Middle frontal gyrus (tissue), 1 donor: ENCODE data around the gene POR.
"Not testable (repeated sequence)": the region's sequence is repeated elsewhere in the genome, so short reads cannot be mapped to it uniquely, and the experiment has no call there.

ENCODE experiments used
- DNase-seq: peaks from one replicate; pipeline ENCODE4 v3.0.0-alpha.2; 2015; ENCODE audit warnings: low spot score; ENCODE audit errors: extremely low spot score

The POR gene

GRCh38 chr7:76016191-76016947, 101.4 kb downstream of the POR start:
- no peak for DNase-seq

DNA sequence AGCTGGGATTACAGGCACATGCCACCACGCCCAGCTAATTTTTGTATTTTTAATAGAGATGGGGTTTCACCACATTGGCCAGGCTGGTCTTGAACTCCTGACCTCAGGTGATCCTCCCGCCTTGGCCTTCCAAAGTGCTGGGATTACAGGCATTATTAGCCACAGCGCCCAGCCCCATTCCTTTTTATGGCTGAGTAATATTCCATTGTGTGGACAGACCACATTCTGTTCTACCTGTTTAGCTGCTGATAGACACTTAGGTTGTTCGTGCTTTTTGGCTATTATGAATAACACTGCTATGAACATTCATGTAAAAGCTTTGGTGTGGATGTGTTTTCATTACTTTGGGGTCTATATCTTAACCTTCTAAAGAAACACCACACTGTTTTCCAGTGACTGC, 103.6 kb downstream of the POR start:
- not testable (repeated sequence) for DNase-seq

GRCh38 chr7:76020031-76020714, 105.2 kb downstream of the POR start:
- peak; percentile 57 for DNase-seq

DNA sequence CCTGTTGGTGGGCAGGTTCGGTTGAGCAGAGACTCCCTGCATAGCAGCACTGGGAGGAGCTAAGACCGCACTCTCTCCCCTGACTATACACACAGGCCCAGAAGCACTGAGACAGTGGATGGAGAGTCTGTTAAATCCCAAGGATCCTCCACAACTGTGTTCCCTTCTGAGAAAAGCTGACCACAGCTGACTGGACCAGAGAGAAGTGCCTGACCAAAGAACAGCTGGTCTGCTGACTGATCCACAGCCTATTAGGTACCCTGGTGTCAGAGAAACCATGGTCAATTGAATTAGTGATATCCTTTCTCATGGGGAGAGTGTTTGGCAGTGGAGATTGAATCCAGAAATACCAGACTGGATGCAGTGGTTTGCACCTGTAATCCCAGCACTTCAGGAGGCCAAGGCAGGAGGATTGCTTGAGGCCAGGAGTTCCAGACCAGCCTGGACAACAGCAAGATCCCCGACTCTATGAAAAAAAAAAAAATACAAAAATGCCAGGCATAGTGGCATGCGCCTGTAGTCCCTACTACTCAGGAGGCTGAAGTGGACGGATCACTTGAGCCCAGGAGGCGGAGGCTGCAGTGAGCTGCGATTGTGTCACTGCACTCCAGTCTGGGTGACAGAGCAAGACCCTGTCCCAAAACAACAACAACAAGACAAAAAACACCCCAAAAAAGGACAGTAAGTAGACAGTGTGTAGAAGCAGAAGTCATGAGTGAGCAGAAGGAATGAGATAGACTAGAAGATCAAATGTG, 107.2 kb downstream of the POR start:
- no peak for DNase-seq

DNA sequence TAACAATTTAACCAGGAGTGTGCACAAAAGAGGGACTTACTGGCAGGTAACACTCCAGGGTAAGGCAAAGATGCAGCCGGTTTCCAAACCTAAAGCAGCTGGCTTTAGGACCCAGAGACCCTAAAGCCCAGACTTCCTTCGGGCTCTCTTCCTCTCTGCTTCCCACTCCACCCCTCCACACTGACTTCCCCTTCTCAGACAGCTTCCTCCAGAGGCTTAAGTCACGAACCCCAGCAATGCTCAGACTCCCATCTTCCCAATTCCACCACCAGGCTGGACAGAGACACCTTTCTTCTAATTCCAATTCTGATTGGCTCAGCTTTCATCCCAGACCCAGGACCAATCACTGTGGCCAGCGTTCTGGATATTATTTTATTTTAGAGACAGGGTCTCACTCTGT, 108.0 kb downstream of the POR start:
- DNase-seq: no peak

- DNase-seq: not testable (repeated sequence)
Measured at GRCh38 chr7:76029682-76030081, 114.7 kb downstream of the POR start.

GRCh38 chr7:76031964-76032363, 117.0 kb downstream of the POR start:
- DNase-seq: no peak
